Panc1 (cell line): Measurements from ENCODE around the gene NWD2. TPM values are rescaled to one million over a fixed set of nuclear protein-coding genes. Genes with fewer than 3 reads are reported as not detected.
A peak's percentile ranks its signal among the peaks of the same experiment; 100 is the strongest.

ENCODE experiments used
- ATAC-seq: fragments of 200-7000 bp; cut with Tn5 transposase; 2 replicates; pipeline ENCODE4 v1.9.1; 2020; ENCODE audit warnings: mild to moderate bottlenecking, moderate library complexity
- BruUV-seq: library from RNA; stranded (reverse); fragments of 400-500 nt; replicated peaks from 2 replicates; lab custom pipeline; 2021; lab: Mats Ljungman, UMichigan
- CTCF ChIA-PET: fragments of 300-600 bp; sonication (Branson Sonifier 250); formaldehyde crosslinking; loops from one replicate; lab custom pipeline; 2022; ENCODE audit warnings: antibody characterized with exemption; lab: Charles Lee
- POLR2A ChIA-PET: fragments of 300-600 bp; sonication (Branson Sonifier 250); formaldehyde crosslinking; loops from one replicate; lab custom pipeline; 2022; ENCODE audit warnings: antibody characterized with exemption; lab: Charles Lee
- DNase-seq: peaks from one replicate; pipeline ENCODE4 v3.0.0-alpha.2; 2010; ENCODE audit warnings: low read depth, low spot score
- H3K27ac ChIP-seq: 2 replicates; pipeline ENCODE4 v1.5.1; 2011; ENCODE audit warnings: mild to moderate bottlenecking, low read length, inconsistent platforms
- H3K27me3 ChIP-seq: fragments of 200-500 bp; sonication (Bioruptor generic); 2 replicates; pipeline ENCODE4 v1.6.0; 2014; ENCODE audit warnings: low read length, inconsistent platforms; ENCODE audit not compliant: control insufficient read depth, insufficient read depth
- H3K36me3 ChIP-seq: fragments of 200-500 bp; sonication (Bioruptor generic); 2 replicates; pipeline ENCODE4 v1.5.1; 2014; ENCODE audit warnings: inconsistent platforms, mild to moderate bottlenecking, low read length, moderate library complexity; ENCODE audit not compliant: control insufficient read depth, insufficient read depth
- H3K4me1 ChIP-seq: 2 replicates; pipeline ENCODE4 v1.5.1; 2011; ENCODE audit warnings: inconsistent platforms, mild to moderate bottlenecking, low read length, moderate library complexity; ENCODE audit not compliant: control insufficient read depth, insufficient read depth
- H3K4me3 ChIP-seq, 2 experiments: 2 replicates each; pipeline ENCODE4 v1.5.1; 2011 to 2012; ENCODE audit warnings: low read depth in 2 of 2, low read length in 2 of 2, mild to moderate bottlenecking in 2 of 2, inconsistent platforms in 1 of 2, moderate library complexity in 1 of 2
- H3K9me3 ChIP-seq: fragments of 200-500 bp; sonication (Bioruptor generic); 2 replicates; pipeline ENCODE4 v1.5.1; 2014; ENCODE audit warnings: low read depth, mild to moderate bottlenecking, inconsistent platforms, low read length, moderate library complexity; ENCODE audit not compliant: control insufficient read depth, insufficient read depth
- CTCF ChIP-seq: fragments of 450-650 bp; IDR thresholded peaks from 2 replicates; pipeline ENCODE4 v1.5.1; 2017; ENCODE audit warnings: mild to moderate bottlenecking
- POLR2AphosphoS5 ChIP-seq: IDR thresholded peaks from 2 replicates; pipeline ENCODE4 v1.6.1; 2012; ENCODE audit warnings: mild to moderate bottlenecking, low read depth, low read length, moderate library complexity
- REST ChIP-seq, 2 experiments: IDR thresholded peaks; 2 replicates each; pipeline ENCODE4 v1.6.1; 2011 to 2012; ENCODE audit warnings: low read depth in 2 of 2, control low read depth in 1 of 2, low read length in 1 of 2, mild to moderate bottlenecking in 1 of 2, moderate library complexity in 1 of 2; ENCODE audit not compliant: insufficient read depth in 1 of 2
- SIN3A ChIP-seq: IDR thresholded peaks from 2 replicates; pipeline ENCODE4 v1.6.1; 2012; ENCODE audit warnings: low read depth, mild to moderate bottlenecking, low read length, moderate library complexity, borderline replicate concordance; ENCODE audit not compliant: insufficient read depth
- TCF7L2 ChIP-seq: IDR thresholded peaks from 2 replicates; pipeline ENCODE4 v1.6.1; 2011; ENCODE audit warnings: mild to moderate bottlenecking, low read depth, low read length, inconsistent platforms
- in situ Hi-C: cut with HindIII; loops from 2 replicates; pipeline ENCODE4 v1.10.0; 2016; ENCODE audit warnings: low sequenced_read_pairs, low pct_unique_long_range_greater_than_20kb
- intact Hi-C: fragments of 100-400 bp; cut with micrococcal nuclease; formaldehyde crosslinking; loops from one replicate; pipeline ENCODE4 v1.10.0; 2022; ENCODE audit not compliant: unreplicated experiment
- total RNA-seq: library from RNA; stranded (reverse); gene quantifications from one replicate; pipeline ENCODE4 v1.2.1, GENCODE V29; 2021; ENCODE audit not compliant: unreplicated experiment

The NWD2 gene
- total RNA-seq, 1 experiment from 2014 or later, result not detected

GRCh38 chr4:37389967-37390580 lies 145.5 kb downstream of the NWD2 start:
- Histone ChIP-seq H3K4me3 (peak overlapping the region in 1 of 2 experiments; percentile 18; a peak in 1 of 4 replicates), H3K9me3 (no peaks in the 10 kb centered on the region), H3K27me3 (no peaks in the 10 kb centered on the region), H3K36me3 (no peaks in the 10 kb centered on the region), H3K27ac (no peak overlapping the region), H3K4me1 (no peaks in the 10 kb centered on the region)
- ATAC-seq (no peak; the same call in 1 of the 2 replicates), DNase-seq (peak; percentile 32)
- in situ Hi-C loops (no loop called here), intact Hi-C loops (loop anchor here (5.0 to 10.0 kb wide), 2 partner anchors 975 to 1038 kb away; no protein-coding TSS in a partner anchor)
- CTCF ChIA-PET, result no interaction called here
- TF ChIP-seq TCF7L2, result no peak
- TF ChIP-seq SIN3A, result no peak
- TF ChIP-seq CTCF, result peak; percentile 70
- no peak for TF ChIP-seq REST (IDR thresholded peaks at IDR 0.05; ENCODE audit: insufficient read depth in 1 of 2, low read depth in 2 of 2, low read length in 1 of 2)
- TF ChIP-seq POLR2AphosphoS5, result no peak
- BruUV-seq, result no TSS peak
- POLR2A ChIA-PET, result no interaction called here

- ATAC-seq, result no peak
- CTCF ChIA-PET, result no interaction called here
- DNase-seq, result no peak
- POLR2A ChIA-PET, result no interaction called here
- TF ChIP-seq TCF7L2 (no peak), SIN3A (no peak), POLR2AphosphoS5 (no peak), REST (IDR thresholded peaks at IDR 0.05; ENCODE audit: insufficient read depth in 1 of 2, low read depth in 2 of 2, low read length in 1 of 2) (no peak), CTCF (no peak)
- Histone ChIP-seq H3K9me3 (no peaks in the 10 kb centered on the region), H3K4me3 (no peak overlapping the region), H3K4me1 (no peaks in the 10 kb centered on the region), H3K36me3 (no peaks in the 10 kb centered on the region), H3K27ac (no peak overlapping the region), H3K27me3 (no peaks in the 10 kb centered on the region)
- intact Hi-C loops, result loop anchor here (5.0 kb wide), 1 partner anchor 1040 kb away; no protein-coding TSS in a partner anchor
- in situ Hi-C loops, result no loop called here
- no TSS peak for BruUV-seq
These were observed 148.1 kb downstream of the NWD2 start for GRCh38 chr4:37392521-37393255.
